Retinal pigment epithelial cell (primary cell): ENCODE results near the gene BCORL1.
A peak's percentile ranks its signal among the peaks of the same experiment; 100 is the strongest.

ENCODE experiments used
- DNase-seq: peaks from one replicate; pipeline ENCODE4 v3.0.0-alpha.2; 2010; ENCODE audit warnings: low read depth
- H3K4me3 ChIP-seq: 2 replicates; pipeline ENCODE4 v1.5.1; 2011; ENCODE audit warnings: mild to moderate bottlenecking, low read length, control low read depth, moderate library complexity
- TF ChIP-seq, protein P1 (sequence below): conservative IDR thresholded peaks from 2 replicates; pipeline ENCODE4 v1.5.1; 2011; ENCODE audit warnings: low read depth, low read length, control low read depth, inconsistent platforms

BCORL1 gene

DNA sequence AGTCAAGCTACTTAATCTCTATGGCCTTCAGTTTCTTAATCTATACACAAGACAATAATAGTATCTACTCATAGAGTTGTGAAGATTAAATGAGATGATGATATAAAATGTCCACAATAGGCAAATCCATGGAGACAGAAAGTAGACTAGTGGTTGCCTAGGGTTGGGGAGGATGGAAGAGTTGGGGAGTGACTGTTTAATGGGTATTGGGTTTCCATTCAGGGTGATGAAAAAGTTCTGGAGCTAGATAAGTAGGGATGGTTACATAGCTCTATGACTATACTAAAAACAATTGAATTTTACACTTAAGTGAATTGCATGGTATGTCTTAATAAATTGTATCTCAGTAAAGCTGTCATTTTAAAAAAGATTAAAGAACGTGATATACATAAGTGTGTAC, 35.7 kb downstream of the BCORL1 start:
- no peak for DNase-seq
- TF ChIP-seq, protein P1, sequence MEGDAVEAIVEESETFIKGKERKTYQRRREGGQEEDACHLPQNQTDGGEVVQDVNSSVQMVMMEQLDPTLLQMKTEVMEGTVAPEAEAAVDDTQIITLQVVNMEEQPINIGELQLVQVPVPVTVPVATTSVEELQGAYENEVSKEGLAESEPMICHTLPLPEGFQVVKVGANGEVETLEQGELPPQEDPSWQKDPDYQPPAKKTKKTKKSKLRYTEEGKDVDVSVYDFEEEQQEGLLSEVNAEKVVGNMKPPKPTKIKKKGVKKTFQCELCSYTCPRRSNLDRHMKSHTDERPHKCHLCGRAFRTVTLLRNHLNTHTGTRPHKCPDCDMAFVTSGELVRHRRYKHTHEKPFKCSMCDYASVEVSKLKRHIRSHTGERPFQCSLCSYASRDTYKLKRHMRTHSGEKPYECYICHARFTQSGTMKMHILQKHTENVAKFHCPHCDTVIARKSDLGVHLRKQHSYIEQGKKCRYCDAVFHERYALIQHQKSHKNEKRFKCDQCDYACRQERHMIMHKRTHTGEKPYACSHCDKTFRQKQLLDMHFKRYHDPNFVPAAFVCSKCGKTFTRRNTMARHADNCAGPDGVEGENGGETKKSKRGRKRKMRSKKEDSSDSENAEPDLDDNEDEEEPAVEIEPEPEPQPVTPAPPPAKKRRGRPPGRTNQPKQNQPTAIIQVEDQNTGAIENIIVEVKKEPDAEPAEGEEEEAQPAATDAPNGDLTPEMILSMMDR = no peak
- no peak overlapping the region for H3K4me3 ChIP-seq

DNA sequence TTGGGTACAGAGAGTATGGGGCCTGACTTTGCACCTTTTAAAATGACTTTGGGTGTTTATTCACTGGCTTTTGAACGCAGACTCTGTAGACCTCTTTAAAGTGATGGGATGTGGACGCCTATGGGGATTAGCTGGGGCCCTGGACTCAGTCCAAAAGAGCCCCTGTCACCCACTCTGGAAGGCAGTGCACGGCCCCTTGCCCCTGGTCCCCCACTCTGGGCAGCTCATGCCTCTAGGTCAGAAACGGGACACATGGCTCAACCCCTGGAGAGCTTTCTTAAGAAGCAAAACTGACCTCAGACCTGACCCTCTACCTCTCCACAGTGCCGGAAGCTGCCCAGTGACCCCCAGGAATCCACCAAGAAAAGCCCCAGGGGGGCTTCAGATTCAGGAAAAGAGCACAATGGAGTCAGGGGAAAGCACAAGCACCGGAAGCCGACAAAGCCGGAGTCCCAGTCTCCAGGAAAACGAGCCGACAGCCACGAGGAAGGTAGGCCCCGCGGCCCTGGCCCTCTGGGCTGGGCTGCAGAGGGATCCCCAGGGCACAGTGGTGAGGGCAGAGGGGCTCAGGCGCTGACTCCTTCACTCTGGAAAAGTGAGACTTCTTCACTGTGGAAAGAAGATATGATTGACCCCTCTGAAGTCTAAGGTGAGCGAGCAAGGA, 38.4 kb downstream of the BCORL1 start:
- TF ChIP-seq, protein P1 = no peak
- DNase-seq = no peak
- no peak overlapping the region for H3K4me3 ChIP-seq

DNA sequence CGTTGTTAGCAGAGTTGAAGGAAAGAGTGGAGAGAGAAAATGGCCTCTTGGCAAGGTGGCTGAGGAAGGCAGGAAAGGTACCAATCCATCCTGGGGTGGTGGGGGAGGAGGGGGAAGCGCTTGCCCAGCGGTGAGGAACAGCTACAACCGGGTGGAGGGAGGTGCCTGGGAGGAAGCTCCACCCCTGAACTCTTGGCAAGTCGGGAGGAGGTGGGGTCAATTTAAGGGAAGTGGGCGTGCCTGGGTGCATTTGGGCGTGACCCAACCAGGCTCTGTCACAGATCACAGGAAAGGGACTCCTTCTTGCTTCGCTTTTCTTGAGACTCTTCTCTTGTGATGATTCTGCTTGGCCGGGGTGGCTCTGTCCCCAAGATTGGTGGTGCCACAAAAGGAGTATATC, 41.7 kb downstream of the BCORL1 start:
- DNase-seq = no peak
- TF ChIP-seq, protein P1 = no peak
- H3K4me3 ChIP-seq = no peak overlapping the region

DNA sequence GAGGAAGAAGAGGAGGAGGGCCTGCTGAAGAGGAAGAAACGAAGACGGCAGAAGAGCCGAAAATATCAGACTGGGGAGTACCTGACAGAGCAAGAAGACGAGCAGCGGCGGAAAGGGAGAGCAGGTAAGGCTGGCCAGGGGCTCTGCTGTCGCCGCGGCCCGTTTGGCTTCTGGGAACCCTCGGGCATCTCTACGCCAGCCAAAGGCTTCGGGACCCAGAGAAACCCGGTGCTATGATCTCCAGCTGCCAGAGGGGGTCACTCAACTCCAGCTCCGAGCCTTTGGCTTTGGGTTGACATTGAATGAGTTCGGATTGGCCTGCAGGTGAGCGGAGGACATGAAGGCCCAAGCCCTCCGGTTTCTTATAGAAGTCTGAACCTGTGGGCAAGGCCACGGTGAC, 42.8 kb downstream of the BCORL1 start:
- TF ChIP-seq, protein P1 = no peak
- DNase-seq = no peak
- no peak overlapping the region for H3K4me3 ChIP-seq

DNA sequence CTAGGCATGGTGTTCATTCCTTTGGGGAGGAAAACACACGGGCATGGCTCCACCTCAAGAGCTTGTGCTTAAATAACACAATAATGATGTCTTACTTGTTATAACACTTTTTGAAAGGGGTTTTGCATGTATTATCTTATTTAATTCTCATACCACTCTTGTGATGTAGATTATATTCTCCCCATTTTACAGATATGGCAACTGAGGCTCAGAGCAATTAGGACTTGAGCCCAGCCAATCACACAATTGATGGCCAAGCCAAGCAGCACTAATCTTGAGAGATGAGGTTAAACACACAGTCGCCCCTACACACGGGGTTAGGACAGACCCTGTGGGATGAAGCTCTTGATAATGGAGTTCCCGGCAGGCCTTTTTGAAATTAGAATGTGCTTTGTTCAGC, 45.1 kb downstream of the BCORL1 start:
- H3K4me3 ChIP-seq = no peak overlapping the region
- TF ChIP-seq, protein P1 = no peak

DNA sequence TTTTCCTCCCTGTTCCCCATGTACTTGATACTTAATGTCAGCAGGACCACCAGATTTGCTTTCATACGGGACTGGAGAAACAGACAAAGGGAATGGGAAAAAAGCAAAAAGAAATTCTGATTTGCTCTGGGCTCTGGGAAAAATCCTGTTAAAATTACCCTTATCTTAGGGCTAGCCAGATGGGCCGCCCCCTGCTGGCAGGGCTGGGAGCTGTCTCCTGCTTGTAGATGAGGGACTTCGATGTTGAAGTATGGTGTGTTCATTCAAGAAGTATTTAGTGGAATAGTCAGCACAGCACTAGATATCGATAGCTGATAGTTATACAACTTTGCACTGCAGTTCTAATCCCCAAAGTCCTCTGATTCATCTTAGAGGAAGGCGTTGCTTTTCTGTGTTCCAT, 45.8 kb downstream of the BCORL1 start:
- DNase-seq = no peak
- TF ChIP-seq, protein P1 = peak; percentile 69
- H3K4me3 ChIP-seq = no peak overlapping the region

More for the DNA sequence above, 45.1 kb downstream of the BCORL1 start:
- DNase-seq = no peak

DNA sequence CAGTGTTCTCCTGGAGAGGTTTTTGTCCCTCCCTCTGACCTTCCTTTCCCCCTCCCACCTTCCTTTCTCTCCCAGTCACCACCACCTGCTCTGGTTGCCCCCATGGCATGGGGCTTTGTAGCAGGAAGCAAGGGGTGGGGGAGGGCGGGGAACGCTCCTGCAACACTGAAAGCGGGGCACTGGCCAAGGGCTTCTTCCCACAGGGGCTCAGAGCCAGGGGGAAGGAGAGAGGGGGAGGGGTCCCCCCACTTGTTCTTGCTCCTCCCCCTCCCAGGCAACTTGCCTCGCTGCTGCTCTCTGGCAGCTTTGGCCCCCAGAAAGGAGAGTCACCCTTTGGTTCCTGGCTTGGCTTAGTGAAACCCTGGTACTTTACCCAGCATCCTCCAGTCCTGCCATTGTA, 48.4 kb downstream of the BCORL1 start:
- TF ChIP-seq, protein P1 = no peak
- no peak for DNase-seq
- no peak overlapping the region for H3K4me3 ChIP-seq
